CD8-positive, alpha-beta T cell (primary cell): ENCODE results near the gene S100PBP. TPM values are rescaled to one million over a fixed set of nuclear protein-coding genes. Genes with fewer than 3 reads are reported as not detected.

Experiments
- total RNA-seq, 46 experiments: library from RNA in 2 of 46; stranded (reverse) in 2 of 46; gene quantifications; one replicate each; pipeline ENCODE4 v1.2.3 and lab custom pipeline; 2021 to 2026

The S100PBP gene
- total RNA-seq, 2 experiments from 2014 or later, result 21.2 to 26.6 TPM

Other genes starting within 250 kb of the S100PBP start
- 10 to 100 TPM; 25.9 to 26.8 TPM for gene ZBTB8OS, start 167.1 kb upstream of the S100PBP start, total RNA-seq
- 100 to 1,000 TPM; 109 to 121 TPM for gene RBBP4, start 166.4 kb upstream of the S100PBP start, total RNA-seq
- not detected for gene SYNC, start 114.9 kb upstream of the S100PBP start, total RNA-seq
- gene YARS1, start 295 bp upstream of the S100PBP start, total RNA-seq, result 100 to 1,000 TPM; 105 to 114 TPM
- gene FNDC5, start 53.3 kb downstream of the S100PBP start, total RNA-seq, result not detected
- not detected for gene HPCA, start 68.8 kb downstream of the S100PBP start, total RNA-seq
- gene TMEM54, start 83.7 kb downstream of the S100PBP start, total RNA-seq, result not detected
- gene RNF19B, start 147.2 kb downstream of the S100PBP start, total RNA-seq, result 10 to 100 TPM; 43.9 to 44.6 TPM
- 10 to 100 TPM; 24.3 to 24.9 TPM for gene AK2, start 219.2 kb downstream of the S100PBP start, total RNA-seq